Neural progenitor cell (in vitro differentiated cells): Measurements from ENCODE around the gene SHOC2. TPM values are rescaled to one million over a fixed set of nuclear protein-coding genes. Genes with fewer than 3 reads are reported as not detected.

ENCODE experiments used
- DNase-seq: peaks from one replicate; pipeline ENCODE4 v3.0.0-alpha.2; 2016; ENCODE audit warnings: low spot score
- H2AFZ ChIP-seq: fragments of 200-600 bp; sonication (generic); replicated peaks from 2 replicates; pipeline ENCODE4 v1.6.1; 2016; ENCODE audit warnings: antibody characterized with exemption
- H3F3A ChIP-seq: fragments of 200-600 bp; sonication (generic); 2 replicates; pipeline ENCODE4 v1.6.1; 2016; ENCODE audit warnings: antibody characterized with exemption, low read depth
- H3K27ac ChIP-seq: fragments of 200-600 bp; sonication (generic); 2 replicates; pipeline ENCODE4 v1.5.1; 2016; ENCODE audit warnings: mild to moderate bottlenecking
- H3K27me3 ChIP-seq: fragments of 200-600 bp; sonication (generic); 2 replicates; pipeline ENCODE4 v1.6.1; 2016; ENCODE audit warnings: mild to moderate bottlenecking, moderate library complexity
- H3K36me3 ChIP-seq: fragments of 200-600 bp; sonication (generic); 2 replicates; pipeline ENCODE4 v1.5.1; 2016
- H3K4me1 ChIP-seq: fragments of 200-600 bp; sonication (generic); 2 replicates; pipeline ENCODE4 v1.6.1; 2016; ENCODE audit warnings: mixed run types
- H3K4me2 ChIP-seq: fragments of 200-600 bp; sonication (generic); 2 replicates; pipeline ENCODE4 v1.6.1; 2016
- H3K4me3 ChIP-seq: fragments of 200-600 bp; sonication (generic); 2 replicates; pipeline ENCODE4 v1.5.1; 2016
- H3K79me2 ChIP-seq: fragments of 200-600 bp; sonication (generic); 2 replicates; pipeline ENCODE4 v1.6.1; 2016; ENCODE audit warnings: low read depth
- H3K9ac ChIP-seq: fragments of 200-600 bp; sonication (generic); 2 replicates; pipeline ENCODE4 v1.6.1; 2016
- H3K9me3 ChIP-seq: fragments of 200-600 bp; sonication (generic); 2 replicates; pipeline ENCODE4 v1.5.1; 2016; ENCODE audit warnings: low read depth
- H4K20me1 ChIP-seq: fragments of 200-600 bp; sonication (generic); 2 replicates; pipeline ENCODE4 v1.6.1; 2016; ENCODE audit warnings: low read depth
- H3K27ac Mint-ChIP-seq: 3 replicates; pipeline ENCODE4 v1.8.0; 2021; ENCODE audit warnings: mixed read lengths
- H3K27me3 Mint-ChIP-seq: 2 replicates; pipeline ENCODE4 v1.8.0; 2022; ENCODE audit warnings: low read depth, mild to moderate bottlenecking, inconsistent platforms, moderate library complexity, mixed read lengths; ENCODE audit not compliant: insufficient read depth
- H3K36me3 Mint-ChIP-seq: 3 replicates; pipeline ENCODE4 v1.8.0; 2021; ENCODE audit warnings: mixed read lengths
- H3K4me1 Mint-ChIP-seq: 3 replicates; pipeline ENCODE4 v1.8.0; 2021; ENCODE audit warnings: mixed read lengths
- H3K4me3 Mint-ChIP-seq: 3 replicates; pipeline ENCODE4 v1.8.0; 2021; ENCODE audit warnings: mild to moderate bottlenecking, moderate library complexity, mixed read lengths
- H3K9me3 Mint-ChIP-seq: 3 replicates; pipeline ENCODE4 v1.8.0; 2020; ENCODE audit warnings: mixed read lengths
- CTCF ChIP-seq: fragments of 200-600 bp; sonication (generic); IDR thresholded peaks from 2 replicates; pipeline ENCODE4 v1.5.1; 2017; ENCODE audit warnings: antibody characterized with exemption, mild to moderate bottlenecking
- EZH2 ChIP-seq: fragments of 200-600 bp; sonication (generic); IDR thresholded peaks from 2 replicates; pipeline ENCODE4 v1.6.1; 2017; ENCODE audit warnings: antibody characterized with exemption, mild to moderate bottlenecking, moderate library complexity
- EZH2phosphoT487 ChIP-seq: fragments of 200-600 bp; sonication (generic); IDR thresholded peaks from 2 replicates; pipeline ENCODE4 v1.6.1; 2017; ENCODE audit warnings: antibody characterized with exemption
- total RNA-seq: library from RNA; depleted of rRNA; stranded (reverse); fragments of >200 nt; gene quantifications from 2 replicates; pipeline ENCODE4 v1.2.3, GENCODE V29; 2015; ENCODE audit warnings: low replicate concordance

The SHOC2 gene
- total RNA-seq, 1 donor from 2014 or later: 54.9 TPM

DNA sequence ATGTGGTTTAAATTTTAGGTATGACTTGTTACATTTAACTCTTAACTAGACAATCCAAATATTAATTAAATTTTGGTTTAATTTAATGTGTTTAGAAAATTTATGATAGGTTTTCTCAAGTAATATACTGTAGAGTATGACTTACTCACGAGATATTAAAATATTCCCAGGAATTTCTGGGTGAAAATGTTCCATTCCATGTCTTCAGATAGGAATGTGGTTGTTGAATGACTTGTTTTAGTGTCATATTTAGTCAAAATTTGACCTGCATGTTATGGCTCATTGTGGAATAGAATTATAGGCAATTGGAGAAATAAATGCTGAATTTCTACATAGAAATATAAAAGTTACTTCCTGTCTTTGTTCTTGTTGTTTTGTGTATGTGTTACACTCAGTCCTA lies 46.7 kb downstream of the SHOC2 start:
- TF ChIP-seq EZH2phosphoT487: no peak
- TF ChIP-seq EZH2: no peak
- TF ChIP-seq CTCF: no peak
- peaks cover 5% of the 10 kb centered on the region for H3K9me3 Mint-ChIP-seq
- peaks cover 55% of the 10 kb centered on the region for H4K20me1 ChIP-seq

GRCh38 chr10:110967009-110967630 lies 47.7 kb downstream of the SHOC2 start:
- Histone ChIP-seq H3K4me1 (peaks cover 13% of the 10 kb centered on the region), H3K79me2 (peaks cover 100% of the 10 kb centered on the region), H3K36me3 (no peaks in the 10 kb centered on the region), H3F3A (peaks cover 8% of the 10 kb centered on the region), H3K4me2 (no peak overlapping the region), H3K27me3 (no peaks in the 10 kb centered on the region), H3K9ac (no peak overlapping the region), H3K27ac (no peak overlapping the region), H4K20me1 (peaks cover 52% of the 10 kb centered on the region), H2AFZ (no peak overlapping the region), H3K4me3 (no peak overlapping the region), H3K9me3 (no peaks in the 10 kb centered on the region)
- Mint-ChIP-seq H3K27me3 (no peaks in the 10 kb centered on the region), H3K27ac (no peak overlapping the region), H3K4me1 (no peaks in the 10 kb centered on the region), H3K36me3 (peaks cover 8% of the 10 kb centered on the region), H3K4me3 (no peak overlapping the region), H3K9me3 (peaks cover 5% of the 10 kb centered on the region)
- no peak for TF ChIP-seq EZH2phosphoT487
- TF ChIP-seq CTCF: no peak
- no peak for TF ChIP-seq EZH2
- DNase-seq: no peak

More for the DNA sequence above, 46.7 kb downstream of the SHOC2 start:
- Histone ChIP-seq H3K9ac (no peak overlapping the region), H2AFZ (no peak overlapping the region), H3K4me1 (peaks cover 13% of the 10 kb centered on the region), H3K36me3 (no peaks in the 10 kb centered on the region), H3K4me3 (no peak overlapping the region), H3K27me3 (no peaks in the 10 kb centered on the region), H3K79me2 (peaks cover 100% of the 10 kb centered on the region), H3K9me3 (no peaks in the 10 kb centered on the region), H3K27ac (no peak overlapping the region), H3K4me2 (no peak overlapping the region), H3F3A (peaks cover 8% of the 10 kb centered on the region)
- Mint-ChIP-seq H3K36me3 (peaks cover 8% of the 10 kb centered on the region), H3K27me3 (no peaks in the 10 kb centered on the region), H3K4me3 (no peak overlapping the region), H3K4me1 (no peaks in the 10 kb centered on the region), H3K27ac (no peak overlapping the region)
- DNase-seq: no peak

DNA sequence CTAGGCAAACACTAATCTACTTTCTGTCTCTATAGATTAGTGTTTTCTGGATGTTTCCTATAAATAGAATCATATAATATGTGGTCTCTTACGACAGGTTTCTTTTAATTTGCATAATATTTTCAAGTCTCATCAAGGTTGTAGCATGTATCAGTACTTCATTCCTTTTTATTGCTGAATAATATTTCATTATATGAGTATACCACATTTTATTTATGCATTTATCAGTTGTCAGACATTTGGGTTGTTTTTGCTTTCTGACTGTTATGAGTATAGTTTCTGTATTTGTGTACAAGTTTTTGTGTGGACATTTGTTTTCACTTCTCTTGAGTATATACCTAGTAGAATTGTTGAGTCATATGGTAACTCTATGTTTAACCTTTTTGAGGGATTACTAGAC lies 48.2 kb downstream of the SHOC2 start:
- H3K9ac ChIP-seq: no peak overlapping the region
- H3K27ac ChIP-seq: no peak overlapping the region
- H3K9me3 ChIP-seq: no peaks in the 10 kb centered on the region
- Mint-ChIP-seq H3K4me3 (no peak overlapping the region), H3K27ac (no peak overlapping the region), H3K4me1 (no peaks in the 10 kb centered on the region), H3K27me3 (no peaks in the 10 kb centered on the region), H3K36me3 (peaks cover 8% of the 10 kb centered on the region), H3K9me3 (peaks cover 5% of the 10 kb centered on the region)
- H3K79me2 ChIP-seq: peaks cover 100% of the 10 kb centered on the region
- no peak overlapping the region for H3K4me2 ChIP-seq
- H2AFZ ChIP-seq: no peak overlapping the region
- H3K27me3 ChIP-seq: no peaks in the 10 kb centered on the region
- no peak overlapping the region for H3K4me3 ChIP-seq
- peaks cover 52% of the 10 kb centered on the region for H4K20me1 ChIP-seq
- peaks cover 8% of the 10 kb centered on the region for H3F3A ChIP-seq
- TF ChIP-seq CTCF: no peak
- no peak for TF ChIP-seq EZH2
- TF ChIP-seq EZH2phosphoT487: no peak
- no peaks in the 10 kb centered on the region for H3K36me3 ChIP-seq
- DNase-seq: no peak
- H3K4me1 ChIP-seq: peaks cover 13% of the 10 kb centered on the region
